Omental fat pad (tissue), 4 donors: ENCODE measurements around the gene KCNH8. TPM values are rescaled to one million over a fixed set of nuclear protein-coding genes. Genes with fewer than 3 reads are reported as not detected.
"Not testable (repeated sequence)": the region's sequence is repeated elsewhere in the genome, so short reads cannot be mapped to it uniquely, and the experiment has no call there.

Experiments used
- ATAC-seq: fragments of 150-250 bp; one replicate; pipeline ENCODE4 v1.9.1; 2016; ENCODE audit warnings: mild to moderate bottlenecking, moderate library complexity; ENCODE audit not compliant: low FRiP score
- DNase-seq: peaks from one replicate; pipeline ENCODE4 v3.0.0-alpha.2; 2019; ENCODE audit warnings: low spot score
- CTCF ChIP-seq, 3 donors: fragments of 450-650 bp; IDR thresholded peaks; one replicate each; pipeline ENCODE4 v1.5.1; 2016 to 2017; ENCODE audit warnings: antibody characterized with exemption in 3 of 3, mild to moderate bottlenecking in 3 of 3, moderate library complexity in 2 of 3
- total RNA-seq, 4 donors: library from RNA; depleted of rRNA; stranded (reverse); fragments of >200 nt; gene quantifications; one replicate each; pipeline ENCODE4 v1.1.0, GENCODE V29; 2016

Gene KCNH8
- under 1 TPM in 1 of 4 donors, not detected in 3; 0.09 TPM for total RNA-seq

- DNase-seq (no peak), ATAC-seq (no peak)
- no peak for TF ChIP-seq CTCF (IDR thresholded peaks at IDR 0.05)
Measured at GRCh38 chr3:19147905-19148767, at the start of gene KCNH8. TSS of gene KCNH8 (plus strand) at chr3:19148510. CDS start at chr3:19148720, 210 bp downstream.

GRCh38 chr3:19102654-19103290 lies 45.5 kb upstream of the KCNH8 start:
- not testable (repeated sequence) for DNase-seq, ATAC-seq

GRCh38 chr3:19103510-19103909 lies 44.8 kb upstream of the KCNH8 start:
- no peak for DNase-seq
- no peak for ATAC-seq
- TF ChIP-seq CTCF (IDR thresholded peaks at IDR 0.05): no peak

- no peak for ATAC-seq
- TF ChIP-seq CTCF (IDR thresholded peaks at IDR 0.05): no peak
- DNase-seq: no peak
Measured at GRCh38 chr3:19104459-19104858, 43.9 kb upstream of the KCNH8 start.

GRCh38 chr3:19105826-19106225 lies 42.5 kb upstream of the KCNH8 start:
- no peak for ATAC-seq
- TF ChIP-seq CTCF (IDR thresholded peaks at IDR 0.05): no peak
- DNase-seq: no peak

- no peak for TF ChIP-seq CTCF (IDR thresholded peaks at IDR 0.05)
- ATAC-seq: no peak
- no peak for DNase-seq
Measured at GRCh38 chr3:19106307-19106706, 42.0 kb upstream of the KCNH8 start.

- ATAC-seq: no peak
- no peak for DNase-seq
- no peak for TF ChIP-seq CTCF (IDR thresholded peaks at IDR 0.05)
Measured at GRCh38 chr3:19107719-19108118, 40.6 kb upstream of the KCNH8 start.
